SKM-1 treated with dmso at 0.1 percent for 144 hours (cell line): ENCODE results near the gene COA6.

ENCODE experiments used
- DNase-seq: peaks from one replicate; lab custom pipeline; 2025; ENCODE audit not compliant: unreplicated experiment; lab: John Stamatoyannopoulos, UW

Gene COA6

DNA sequence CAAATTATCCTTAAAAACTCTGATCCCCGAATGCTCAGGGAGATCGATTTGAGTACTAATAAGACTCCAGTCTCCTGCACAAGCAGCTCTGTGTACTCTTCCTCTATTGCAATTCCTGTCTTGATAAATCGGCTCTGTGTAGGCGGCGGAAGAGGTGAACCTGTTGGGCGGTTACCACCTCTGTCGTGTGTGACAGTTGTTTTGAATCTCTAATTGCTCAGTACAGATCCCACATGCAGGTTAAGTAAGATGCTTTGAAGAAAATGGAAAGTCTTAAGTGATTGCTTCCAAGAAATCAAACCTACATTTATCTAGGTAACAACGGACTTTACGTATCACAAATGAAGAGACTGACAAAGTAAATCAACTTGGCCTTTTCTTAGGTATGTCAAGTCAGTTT is 35.5 kb downstream of the COA6 start:
- DNase-seq = no peak

DNA sequence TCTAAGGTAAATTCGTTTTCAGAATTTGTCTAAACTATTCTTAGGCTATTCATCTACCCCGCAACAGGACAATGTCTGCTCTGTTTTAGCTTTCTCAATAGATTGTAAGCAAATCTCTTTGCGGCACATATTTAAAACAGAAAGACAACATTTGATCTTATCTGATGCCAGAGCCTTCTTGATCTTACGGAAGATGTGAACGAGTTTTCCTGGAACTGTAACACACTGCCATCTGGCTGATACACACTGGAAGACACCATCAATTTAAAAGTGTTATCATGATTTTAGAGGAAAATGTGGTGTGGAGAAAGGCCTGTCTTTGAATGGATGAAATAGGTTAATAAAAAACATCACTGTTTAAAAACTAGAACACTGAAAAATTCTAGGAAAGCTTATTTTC is 36.1 kb downstream of the COA6 start:
- no peak for DNase-seq

GRCh38 chr1:234412830-234413229 is 39.6 kb downstream of the COA6 start:
- no peak for DNase-seq

- DNase-seq = no peak
Observed at GRCh38 chr1:234413485-234413884, 40.2 kb downstream of the COA6 start.

- DNase-seq = no peak
Observed at GRCh38 chr1:234413990-234414389, 40.7 kb downstream of the COA6 start.

GRCh38 chr1:234427950-234428646 is 54.8 kb downstream of the COA6 start:
- no peak for DNase-seq

DNA sequence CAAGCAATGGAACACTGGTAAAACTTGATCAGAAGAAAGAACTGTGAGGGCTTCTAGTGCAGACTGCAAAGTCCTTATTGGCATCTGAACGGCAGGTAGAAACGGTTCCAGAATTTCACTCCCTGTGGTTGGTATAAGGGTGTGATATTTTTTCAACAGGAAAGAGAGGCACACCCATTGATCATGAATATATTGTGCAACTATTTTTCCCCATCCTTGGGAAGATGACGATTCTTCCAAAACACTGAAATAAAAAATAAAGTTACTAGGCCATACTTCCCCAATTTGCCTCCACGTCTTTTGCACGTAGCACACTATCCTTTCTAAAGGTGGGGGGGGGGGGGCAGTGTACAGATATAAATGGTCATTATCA is 56.2 kb downstream of the COA6 start:
- DNase-seq = no peak

DNA sequence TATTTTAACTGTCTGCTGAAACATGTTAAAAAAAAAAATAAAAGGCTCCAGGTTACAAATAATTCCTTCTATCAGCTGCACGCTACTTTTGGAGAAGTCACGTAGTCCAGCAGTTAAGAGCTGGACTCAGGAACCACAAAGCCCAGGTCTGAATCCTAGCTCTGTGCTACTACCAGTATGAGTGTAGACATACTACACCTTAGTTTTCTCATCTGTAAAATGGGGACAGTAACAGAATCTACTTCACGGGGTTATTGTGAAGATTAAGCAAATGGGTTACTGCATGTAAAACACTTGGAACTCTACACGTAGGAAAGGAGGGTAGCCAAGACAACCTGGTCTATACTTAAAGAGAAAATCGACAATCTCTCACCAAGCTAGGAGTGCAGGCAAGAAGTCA is 57.4 kb downstream of the COA6 start:
- DNase-seq = no peak

DNA sequence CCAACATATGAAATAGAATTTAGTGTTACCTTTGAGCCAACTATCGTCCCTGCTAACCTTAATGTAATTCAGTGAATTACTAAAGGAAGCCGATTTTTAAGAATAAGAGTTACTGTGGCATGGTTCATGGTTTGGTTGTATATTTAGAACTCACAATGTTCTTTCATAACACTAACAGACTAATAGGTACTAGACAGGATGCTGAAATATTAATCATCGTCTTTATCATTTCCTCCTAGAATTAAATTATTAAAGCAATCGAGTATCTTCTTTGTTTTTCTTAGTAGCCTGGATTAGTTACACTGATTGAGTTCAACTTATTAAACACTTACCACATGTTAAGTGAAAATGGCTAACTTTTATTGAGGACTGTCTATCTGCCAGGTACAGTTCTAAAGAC is 58.0 kb downstream of the COA6 start:
- DNase-seq = no peak

DNA sequence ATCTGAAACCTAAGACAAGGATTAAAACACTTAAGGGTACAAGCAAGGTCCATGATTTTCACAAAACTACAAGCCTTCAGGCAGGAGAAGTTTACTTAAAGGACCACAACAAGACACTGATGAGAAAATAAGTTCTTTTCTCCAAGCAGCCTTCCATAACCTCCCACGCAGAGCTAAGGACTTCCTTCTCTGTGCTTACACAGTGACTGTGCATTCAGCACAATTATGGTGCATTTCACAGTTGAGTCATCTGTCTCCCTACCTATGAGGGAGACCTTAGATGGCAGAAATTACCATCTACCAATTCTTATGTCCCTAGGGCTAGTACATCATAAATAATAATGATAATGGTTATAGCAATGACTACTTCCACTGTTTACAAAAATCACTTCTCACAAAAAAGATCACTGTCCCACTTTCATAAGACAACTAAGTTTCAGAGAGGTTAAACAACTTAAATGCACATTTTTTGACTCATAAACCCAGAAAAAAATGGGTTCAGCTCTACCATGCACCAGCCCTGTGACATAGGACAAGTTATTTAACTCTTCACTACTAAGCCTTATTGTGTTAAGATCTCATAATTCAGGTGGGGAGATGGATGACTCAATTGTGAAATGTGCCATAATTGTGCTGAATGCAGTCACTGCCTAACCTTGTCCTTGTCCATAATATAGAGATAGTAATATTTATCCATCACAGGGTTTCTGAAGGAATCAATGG is 60.5 kb downstream of the COA6 start:
- no peak for DNase-seq
